GM19193 (cell line): Measurements from ENCODE around the gene ZYX.

Experiments used
- POLR2A ChIP-seq: IDR thresholded peaks from 4 replicates; pipeline ENCODE4 v1.6.1; 2011; ENCODE audit not compliant: insufficient read depth, insufficient read length; ENCODE audit errors: extremely low read depth

ZYX gene

DNA sequence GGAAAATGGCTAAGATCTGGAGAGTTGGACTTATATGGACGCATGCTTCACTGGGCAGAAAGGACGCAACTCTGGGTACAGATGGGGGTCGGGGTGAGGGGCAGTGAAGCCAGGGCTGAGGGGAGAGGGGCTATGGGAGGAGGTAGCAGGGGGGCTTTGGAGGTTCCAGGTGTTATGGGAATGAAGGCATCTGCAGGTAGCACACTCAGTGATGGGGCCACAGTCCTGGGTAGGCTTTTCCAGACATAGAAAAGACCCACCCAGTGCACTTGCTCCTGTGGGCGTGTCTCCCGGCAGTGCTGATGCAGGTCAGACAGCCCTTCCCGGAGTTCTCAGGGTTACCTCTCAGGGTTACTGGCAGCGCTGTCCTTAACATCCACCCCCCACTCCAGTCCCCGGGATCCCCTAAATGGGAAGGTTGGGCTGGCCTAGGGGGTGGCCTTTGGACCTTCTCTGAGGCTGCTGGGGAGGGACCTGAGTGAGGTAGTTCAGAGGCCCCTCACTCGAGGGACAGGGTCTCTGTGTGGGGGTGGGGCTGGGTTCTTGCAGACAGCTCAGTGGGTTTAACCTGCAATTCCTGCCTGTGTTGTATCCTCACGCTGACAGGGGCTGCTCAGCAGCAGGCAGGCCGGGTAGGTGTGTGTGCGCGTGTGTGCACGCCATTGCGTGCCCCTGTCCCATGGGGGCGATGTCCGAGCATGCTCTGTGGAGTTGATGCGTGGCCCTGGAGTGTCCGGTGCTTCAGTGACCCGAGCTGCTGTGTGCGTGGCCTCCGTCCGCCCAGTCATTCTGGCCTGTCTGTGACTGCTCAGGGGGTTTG is 6.2 kb downstream of the ZYX start:
- TF ChIP-seq POLR2A: no peak

DNA sequence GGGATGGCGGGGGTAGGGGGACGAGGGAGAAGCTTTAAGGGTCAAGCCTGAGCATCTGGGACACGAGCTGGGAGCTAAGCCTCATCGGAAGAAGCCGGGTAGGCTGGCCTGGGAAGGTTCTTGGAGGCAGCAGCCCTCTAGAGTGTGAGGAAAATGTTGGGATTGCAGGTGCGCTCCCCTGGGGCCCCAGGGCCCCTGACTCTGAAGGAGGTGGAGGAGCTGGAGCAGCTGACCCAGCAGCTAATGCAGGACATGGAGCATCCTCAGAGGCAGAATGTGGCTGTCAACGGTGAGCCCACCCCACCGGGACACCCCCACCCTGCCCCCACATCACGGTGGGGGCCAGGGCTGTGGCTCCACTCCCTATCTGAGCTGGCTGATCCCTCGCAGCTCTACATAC is 6.9 kb downstream of the ZYX start:
- TF ChIP-seq POLR2A: no peak

DNA sequence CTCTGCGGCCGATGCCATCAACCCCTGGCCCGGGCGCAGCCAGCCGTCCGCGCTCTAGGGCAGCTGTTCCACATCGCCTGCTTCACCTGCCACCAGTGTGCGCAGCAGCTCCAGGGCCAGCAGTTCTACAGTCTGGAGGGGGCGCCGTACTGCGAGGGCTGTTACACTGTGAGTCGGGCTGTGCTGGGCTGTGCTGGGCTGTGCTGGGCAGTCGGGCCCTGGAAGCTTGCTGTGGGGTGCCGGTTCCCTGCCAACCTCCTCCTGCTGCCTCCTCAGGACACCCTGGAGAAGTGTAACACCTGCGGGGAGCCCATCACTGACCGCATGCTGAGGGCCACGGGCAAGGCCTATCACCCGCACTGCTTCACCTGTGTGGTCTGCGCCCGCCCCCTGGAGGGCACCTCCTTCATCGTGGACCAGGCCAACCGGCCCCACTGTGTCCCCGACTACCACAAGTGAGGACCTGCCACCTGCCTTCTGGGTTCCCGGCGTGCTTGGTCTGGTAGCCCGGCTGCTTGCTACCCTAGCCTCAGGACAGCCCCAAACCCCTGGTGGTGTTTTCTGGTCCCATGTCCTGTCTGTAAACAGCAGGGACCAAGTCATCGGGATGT is 7.5 kb downstream of the ZYX start:
- TF ChIP-seq POLR2A: no peak

DNA sequence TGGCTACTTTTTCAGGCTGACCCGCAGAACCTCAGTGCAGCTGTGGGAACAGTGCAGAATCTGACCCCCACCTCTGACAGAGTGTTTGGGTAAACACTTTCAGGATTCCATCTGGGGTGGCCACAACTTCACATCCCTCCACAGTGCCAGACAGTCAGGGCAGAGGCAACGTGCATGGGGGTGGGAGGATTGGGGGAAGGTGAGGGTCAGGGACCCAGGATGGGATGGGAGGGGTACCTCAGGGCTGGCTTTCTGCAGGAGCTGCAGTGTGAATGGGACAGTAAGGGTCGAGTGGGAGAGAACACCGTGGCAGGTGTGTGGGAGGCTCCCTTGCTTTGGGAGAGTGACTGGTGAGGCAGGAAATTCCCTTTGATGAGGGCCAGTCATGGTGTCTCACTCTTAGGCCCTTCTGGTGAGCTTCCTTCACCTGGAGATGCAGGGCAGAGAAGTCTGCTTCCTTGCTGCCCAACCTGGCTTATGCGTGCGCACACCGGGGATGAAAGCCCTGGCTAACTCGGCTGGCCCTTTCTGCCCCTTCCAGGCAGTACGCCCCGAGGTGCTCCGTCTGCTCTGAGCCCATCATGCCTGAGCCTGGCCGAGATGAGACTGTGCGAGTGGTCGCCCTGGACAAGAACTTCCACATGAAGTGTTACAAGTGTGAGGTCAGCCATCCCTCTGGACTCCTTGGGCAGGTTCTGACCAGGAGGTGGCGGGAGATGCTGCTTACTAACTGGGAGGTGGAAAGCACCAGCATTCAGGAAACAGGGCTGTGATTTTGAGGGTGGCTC is 8.4 kb downstream of the ZYX start:
- no peak for TF ChIP-seq POLR2A

DNA sequence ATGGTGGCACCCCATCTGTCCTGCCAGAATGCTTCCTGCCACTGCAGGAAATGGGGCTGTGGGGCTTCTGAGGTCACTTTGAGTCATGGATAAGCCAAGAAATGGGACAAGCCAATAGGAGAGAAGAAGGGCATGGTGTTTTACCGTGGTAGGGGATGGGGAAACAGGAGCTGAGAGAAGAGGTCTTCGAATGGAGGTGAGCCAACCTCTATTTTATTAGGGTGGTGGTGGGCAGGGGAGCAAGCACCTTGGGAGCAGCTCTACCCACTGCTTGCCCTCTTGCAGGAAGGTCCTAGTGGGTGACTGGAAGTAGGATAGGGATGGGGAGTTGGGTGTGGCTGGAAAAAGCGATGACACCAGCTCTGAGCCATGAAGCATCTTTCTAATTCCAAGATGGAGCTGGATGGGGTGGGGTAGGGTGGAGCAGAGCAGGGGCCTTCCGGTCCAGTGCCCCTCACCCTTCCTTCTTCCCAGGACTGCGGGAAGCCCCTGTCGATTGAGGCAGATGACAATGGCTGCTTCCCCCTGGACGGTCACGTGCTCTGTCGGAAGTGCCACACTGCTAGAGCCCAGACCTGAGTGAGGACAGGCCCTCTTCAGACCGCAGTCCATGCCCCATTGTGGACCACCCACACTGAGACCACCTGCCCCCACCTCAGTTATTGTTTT is 9.1 kb downstream of the ZYX start:
- TF ChIP-seq POLR2A: no peak

DNA sequence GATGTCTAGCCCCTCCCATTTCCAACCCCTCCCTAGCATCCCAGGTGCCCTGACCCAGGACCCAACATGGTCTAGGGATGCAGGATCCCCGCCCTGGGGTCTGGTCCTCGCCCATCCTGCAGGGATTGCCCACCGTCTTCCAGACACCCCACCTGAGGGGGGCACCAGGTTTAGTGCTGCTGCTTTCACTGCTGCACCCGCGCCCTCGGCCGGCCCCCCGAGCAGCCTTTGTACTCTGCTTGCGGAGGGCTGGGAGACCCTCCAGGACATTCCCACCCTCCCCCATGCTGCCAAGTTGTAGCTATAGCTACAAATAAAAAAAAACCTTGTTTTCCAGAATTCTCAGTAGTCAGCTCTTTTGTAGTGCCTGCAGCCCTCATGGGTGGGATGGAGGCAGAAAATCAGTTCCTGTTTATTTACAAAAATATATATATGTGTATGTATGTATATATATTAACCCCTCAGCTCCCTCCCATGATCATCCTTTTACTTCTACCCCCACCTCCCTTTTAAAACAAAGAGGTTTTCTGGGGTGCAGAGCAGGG is 9.7 kb downstream of the ZYX start:
- TF ChIP-seq POLR2A: no peak

DNA sequence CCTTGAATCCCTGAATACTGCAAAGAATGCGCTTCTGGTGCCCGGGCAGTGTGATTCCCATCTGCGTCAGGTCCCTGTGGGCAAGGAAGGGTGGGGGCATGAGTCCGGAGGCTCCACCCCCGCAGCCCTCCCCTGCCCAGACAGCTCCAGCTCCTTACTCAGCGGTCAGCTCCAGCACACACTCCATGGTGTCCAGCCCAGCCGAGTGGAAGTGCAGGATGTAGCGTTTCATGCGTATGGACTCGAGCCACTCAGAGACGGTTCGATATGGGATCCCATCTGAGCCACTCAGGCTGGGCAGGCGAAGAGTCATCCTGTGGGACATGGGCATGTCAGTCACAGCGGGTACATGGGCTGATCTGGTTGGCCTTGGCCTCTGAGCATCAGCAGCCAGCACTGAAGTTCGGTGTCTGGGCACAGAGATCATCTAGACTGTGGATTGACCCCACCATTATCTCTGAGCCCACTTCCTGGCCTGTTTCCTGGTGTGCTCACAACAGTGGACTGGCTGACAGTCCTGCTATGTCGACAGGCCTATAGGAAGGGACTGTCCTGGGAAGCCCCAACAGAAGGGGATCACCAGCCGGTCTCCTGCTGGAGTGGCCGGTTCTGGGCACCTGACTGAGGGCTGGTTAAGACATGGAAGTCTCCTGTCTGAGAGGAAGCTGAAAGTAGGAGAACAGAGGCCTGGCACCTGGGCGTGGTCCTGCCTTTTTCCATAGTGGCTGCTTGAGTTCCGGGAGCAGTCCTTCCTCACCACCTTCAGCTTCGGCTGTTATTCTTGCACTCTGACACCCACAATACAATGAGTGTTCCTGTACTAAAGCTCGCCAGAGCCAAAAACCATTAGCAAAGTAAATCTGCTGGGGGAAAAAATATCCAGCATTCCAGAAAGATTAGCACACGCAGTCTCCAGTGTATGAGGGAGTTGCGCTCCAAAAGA is 10.6 kb downstream of the ZYX start:
- peak; percentile 21 for TF ChIP-seq POLR2A

DNA sequence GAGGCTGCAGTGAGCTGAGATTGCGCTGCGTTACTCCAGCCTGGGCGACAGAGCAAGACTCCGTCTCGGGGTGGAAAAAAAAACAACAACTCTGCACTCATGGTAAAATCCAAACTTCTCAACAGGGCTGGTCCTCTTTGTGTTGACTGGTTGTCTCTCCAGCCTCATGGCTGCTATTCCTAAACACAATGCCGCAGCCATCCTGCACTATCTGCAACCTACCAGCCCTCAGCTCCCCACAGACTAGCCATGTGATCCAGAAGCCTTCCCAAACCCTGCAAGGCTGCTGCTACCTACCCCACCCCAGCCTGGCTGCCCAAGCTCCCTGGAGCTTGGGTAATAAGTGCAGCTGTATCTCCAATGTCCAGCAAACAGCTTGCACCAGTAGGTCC is 11.7 kb downstream of the ZYX start:
- no peak for TF ChIP-seq POLR2A

DNA sequence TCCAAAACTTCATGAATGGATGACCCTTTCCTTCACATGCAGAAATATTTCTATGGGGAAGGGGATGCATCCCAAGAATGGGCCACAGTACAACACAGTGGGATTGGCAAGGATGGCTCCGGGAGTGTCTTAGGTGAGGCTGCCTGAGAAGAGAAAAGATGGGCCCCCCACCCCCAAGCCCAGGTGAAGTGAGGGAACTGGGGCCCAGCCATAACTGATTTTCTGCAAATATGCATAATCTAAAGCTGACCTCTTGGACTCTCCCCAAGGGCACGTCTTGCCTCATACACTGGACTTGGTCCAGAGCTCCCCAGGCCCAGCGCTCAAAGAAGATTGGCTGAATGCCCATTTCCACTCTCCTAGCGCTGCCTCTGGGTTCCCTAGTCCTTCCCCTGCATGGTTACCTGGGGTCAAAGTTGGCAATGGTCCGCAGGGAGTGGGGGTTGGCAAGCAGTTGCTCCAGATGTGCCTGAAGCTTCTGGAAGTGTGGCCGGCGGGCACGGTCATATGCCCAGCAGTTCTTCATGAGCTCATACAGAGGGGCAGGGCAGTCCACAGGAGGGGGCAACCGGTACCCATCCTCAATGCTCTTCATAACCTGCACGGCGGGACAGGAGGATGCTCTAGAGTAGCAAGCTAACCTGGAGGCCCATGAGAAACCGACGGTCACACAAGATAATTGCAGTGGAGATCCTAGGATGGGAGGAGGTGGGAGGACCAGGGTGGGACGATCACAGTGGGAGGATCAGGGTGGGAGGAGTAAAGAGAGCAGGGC is 12.3 kb downstream of the ZYX start:
- TF ChIP-seq POLR2A: no peak

DNA sequence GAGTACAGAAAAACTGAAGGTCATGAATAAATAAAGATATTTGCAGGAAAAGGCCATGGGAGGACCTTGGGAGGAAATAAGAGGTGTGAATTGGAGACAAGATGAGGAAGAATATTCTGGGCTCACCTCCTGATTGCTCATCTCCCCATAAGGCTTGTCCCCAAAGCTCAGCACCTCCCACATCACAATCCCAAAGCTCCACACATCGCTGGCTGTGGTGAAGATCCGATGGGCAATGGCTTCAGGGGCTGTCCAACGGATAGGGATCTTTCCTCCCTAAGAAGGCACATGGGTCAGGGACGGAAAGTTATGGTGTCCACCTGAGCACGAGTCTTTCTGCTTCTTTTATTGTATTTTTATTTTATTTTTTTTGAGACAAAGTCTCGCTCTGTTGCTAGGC is 12.9 kb downstream of the ZYX start:
- no peak for TF ChIP-seq POLR2A

DNA sequence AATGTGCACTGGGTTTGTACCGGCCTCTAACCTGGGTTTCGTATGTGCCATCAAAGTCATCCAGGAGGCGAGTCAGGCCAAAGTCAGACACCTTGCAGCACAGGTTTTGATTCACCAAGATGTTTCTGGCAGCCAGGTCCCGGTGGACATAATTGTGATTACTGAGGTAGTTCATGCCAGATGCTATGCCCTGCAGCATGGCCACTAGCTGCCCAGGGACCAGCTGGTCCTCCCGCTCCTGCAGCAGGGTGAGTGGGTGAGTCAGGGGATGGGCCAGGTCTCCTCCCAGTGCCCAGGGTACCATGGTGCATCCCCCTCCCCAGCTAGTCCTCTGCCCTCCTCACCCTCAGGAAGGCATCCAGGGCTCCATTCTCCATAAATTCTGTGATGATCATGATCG is 13.6 kb downstream of the ZYX start:
- no peak for TF ChIP-seq POLR2A

DNA sequence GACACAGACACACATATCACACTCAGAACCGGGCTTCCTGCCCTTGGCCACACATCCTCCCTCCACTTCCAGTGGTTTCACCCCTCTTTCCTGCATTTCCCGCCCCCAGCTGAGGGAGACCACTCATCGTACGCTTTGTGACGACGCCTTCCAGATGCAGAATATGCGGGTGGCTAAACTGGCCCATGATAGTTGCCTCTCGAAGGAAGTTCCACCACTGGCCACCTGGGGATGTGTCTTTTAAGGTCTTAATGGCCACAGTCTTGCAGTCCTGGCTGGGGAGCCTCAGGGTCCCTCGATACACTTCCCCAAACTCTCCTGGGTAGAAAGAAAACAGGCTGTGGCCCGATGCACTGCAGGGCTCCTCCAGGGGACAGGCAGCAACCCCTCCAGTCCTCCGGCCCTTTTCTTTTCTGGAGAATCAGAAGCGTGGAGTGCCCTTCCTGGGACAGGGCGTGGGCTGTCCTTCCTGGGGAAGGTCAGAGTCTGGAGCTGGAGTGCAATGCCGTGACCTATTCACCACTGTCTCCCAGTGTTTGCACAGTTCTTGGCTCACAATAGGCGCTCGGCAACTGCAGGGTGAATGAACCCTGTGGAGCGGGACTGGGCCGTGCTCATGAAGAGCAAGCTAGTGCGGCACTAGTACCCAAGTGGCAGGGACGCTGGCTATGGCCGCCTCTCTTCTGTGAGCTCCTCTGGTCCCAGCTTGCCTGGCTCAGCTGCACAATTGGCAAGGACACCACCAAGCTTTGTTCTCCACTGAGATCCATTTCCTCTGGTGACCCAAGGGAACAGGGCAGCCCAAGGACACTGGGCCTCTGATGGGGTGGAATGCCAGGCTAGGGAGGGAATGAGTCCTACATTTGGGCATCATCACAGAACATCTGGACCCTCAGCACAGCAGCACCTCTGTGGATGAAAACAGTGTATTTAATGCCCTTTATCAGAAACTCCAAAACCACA is 14.3 kb downstream of the ZYX start:
- no peak for TF ChIP-seq POLR2A

DNA sequence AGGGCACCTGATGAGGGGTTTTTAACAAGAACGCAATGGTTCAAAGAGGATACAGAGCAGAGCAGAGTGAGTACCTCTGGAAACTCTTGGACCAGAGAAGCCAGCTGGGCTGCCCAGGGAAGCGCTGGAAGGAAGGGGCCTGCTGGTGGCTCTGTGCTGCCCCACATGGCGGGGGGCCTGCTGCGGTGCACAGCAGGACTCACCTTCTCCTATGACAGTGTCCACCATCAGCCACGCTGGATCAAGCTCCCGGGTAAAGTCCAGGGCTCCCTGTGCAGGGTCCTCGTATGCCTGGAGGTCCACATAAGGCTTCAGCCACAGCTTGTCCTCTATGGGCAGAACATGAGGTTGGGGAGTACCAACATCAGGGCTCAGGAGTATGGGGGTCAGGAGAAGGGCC is 15.0 kb downstream of the ZYX start:
- TF ChIP-seq POLR2A: no peak
